ENCODE results near the gene MAD1L1.
A peak's percentile ranks its signal among the peaks of the same experiment; 100 is the strongest.

Gene MAD1L1

DNA sequence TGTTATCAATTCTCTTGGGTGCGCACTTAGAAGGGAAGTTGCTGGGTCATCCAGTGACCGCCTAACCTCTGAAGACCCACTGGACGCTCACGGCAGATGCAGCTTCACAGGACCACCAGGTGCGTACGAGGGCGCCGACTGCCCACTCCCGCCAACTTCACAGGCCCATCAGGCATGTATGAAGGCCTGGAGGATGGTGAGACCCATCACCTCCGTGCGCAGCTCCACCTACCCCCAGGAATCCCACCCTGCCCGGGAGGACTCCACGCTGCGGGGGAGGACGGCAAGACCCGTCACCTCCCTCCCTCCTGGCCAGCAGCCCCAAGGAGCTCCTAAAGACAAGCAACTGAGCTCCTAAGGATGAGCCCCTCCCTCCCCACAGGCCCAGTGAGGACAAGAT lies 146.9 kb downstream of the MAD1L1 start:
- Mint-ChIP-seq H3K27me3 (ENCODE audit: low read depth, poor library complexity) (peaks cover 5% of the 10 kb centered on the region), H3K36me3 (ENCODE audit: low read depth) (peaks cover 9% of the 10 kb centered on the region), H3K4me3 (no peak overlapping the region), H3K27ac (no peak overlapping the region), H3K9me3 (no peaks in the 10 kb centered on the region), H3K4me1 (peaks cover 67% of the 10 kb centered on the region)
- no peak for DNase-seq
- TF ChIP-seq, protein P1, sequence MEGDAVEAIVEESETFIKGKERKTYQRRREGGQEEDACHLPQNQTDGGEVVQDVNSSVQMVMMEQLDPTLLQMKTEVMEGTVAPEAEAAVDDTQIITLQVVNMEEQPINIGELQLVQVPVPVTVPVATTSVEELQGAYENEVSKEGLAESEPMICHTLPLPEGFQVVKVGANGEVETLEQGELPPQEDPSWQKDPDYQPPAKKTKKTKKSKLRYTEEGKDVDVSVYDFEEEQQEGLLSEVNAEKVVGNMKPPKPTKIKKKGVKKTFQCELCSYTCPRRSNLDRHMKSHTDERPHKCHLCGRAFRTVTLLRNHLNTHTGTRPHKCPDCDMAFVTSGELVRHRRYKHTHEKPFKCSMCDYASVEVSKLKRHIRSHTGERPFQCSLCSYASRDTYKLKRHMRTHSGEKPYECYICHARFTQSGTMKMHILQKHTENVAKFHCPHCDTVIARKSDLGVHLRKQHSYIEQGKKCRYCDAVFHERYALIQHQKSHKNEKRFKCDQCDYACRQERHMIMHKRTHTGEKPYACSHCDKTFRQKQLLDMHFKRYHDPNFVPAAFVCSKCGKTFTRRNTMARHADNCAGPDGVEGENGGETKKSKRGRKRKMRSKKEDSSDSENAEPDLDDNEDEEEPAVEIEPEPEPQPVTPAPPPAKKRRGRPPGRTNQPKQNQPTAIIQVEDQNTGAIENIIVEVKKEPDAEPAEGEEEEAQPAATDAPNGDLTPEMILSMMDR (IDR thresholded peaks at IDR 0.05), result no peak

DNA sequence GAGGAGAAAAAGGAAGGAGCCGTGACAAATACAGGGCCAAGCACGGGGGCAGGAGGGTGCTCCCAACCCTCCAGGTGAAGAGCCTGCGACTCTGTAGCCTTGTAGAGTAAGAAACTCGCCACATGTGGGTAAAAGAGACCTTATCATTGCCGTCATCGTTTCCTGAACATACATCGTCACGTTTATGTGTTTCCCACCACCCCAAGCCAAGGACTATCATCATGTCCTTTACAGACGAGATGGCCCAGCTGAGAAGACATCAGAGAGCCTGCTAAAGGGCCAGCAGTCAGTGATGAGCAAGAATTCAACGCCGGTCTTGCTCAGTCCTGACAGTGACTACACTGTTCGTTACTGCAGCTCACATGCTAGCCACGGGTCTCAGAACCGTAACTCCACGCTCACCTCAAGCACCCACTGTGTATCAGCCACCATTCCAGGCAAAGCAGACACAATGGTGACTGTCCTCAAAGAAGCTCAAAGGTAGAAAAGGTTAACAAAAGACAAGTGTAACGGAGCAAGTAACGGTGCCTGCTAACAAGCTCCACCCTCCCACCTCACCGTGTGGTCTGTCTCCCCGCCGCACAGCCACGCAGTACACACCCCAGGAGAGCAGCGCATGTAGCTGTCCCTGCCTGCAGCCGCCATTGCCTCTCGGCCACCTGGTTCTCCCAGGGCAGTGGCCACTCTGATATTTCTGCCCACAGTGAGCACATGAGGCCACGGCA lies 147.8 kb downstream of the MAD1L1 start:
- Mint-ChIP-seq H3K9me3 (no peaks in the 10 kb centered on the region), H3K27ac (no peak overlapping the region), H3K4me3 (no peak overlapping the region), H3K36me3 (ENCODE audit: low read depth) (peaks cover 9% of the 10 kb centered on the region), H3K4me1 (peaks cover 75% of the 10 kb centered on the region), H3K27me3 (ENCODE audit: low read depth, poor library complexity) (peaks cover 5% of the 10 kb centered on the region)
- no peak for DNase-seq
- TF ChIP-seq, protein P1 (IDR thresholded peaks at IDR 0.05), result no peak

DNA sequence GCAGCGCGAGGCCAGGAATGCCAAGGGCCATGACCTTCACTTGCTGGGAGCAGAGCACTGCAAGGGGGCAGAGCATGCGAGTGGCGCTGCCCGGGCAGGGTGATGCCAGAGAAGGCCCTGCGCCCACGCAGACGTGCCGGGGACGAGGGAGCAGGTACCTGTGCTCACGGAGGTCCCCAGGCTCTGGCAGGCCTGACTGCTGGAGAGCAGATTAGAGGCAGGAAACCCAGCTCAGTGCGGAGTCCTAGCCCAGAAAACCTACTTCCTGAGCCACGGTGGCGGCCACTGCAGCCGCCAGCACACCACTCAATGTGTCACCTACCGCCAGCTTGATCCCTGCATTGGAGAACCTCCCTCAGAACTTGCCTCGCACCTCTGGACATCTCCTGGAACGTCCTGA lies 148.4 kb downstream of the MAD1L1 start:
- no peak overlapping the region for H3K27ac Mint-ChIP-seq
- peaks cover 80% of the 10 kb centered on the region for H3K4me1 Mint-ChIP-seq
- TF ChIP-seq, protein P1 (IDR thresholded peaks at IDR 0.05), result no peak
- no peak overlapping the region for H3K4me3 Mint-ChIP-seq
- H3K9me3 Mint-ChIP-seq, result no peaks in the 10 kb centered on the region
- H3K36me3 Mint-ChIP-seq (ENCODE audit: low read depth), result peaks cover 9% of the 10 kb centered on the region
- H3K27me3 Mint-ChIP-seq (ENCODE audit: low read depth, poor library complexity), result peaks cover 5% of the 10 kb centered on the region
- no peak for DNase-seq

DNA sequence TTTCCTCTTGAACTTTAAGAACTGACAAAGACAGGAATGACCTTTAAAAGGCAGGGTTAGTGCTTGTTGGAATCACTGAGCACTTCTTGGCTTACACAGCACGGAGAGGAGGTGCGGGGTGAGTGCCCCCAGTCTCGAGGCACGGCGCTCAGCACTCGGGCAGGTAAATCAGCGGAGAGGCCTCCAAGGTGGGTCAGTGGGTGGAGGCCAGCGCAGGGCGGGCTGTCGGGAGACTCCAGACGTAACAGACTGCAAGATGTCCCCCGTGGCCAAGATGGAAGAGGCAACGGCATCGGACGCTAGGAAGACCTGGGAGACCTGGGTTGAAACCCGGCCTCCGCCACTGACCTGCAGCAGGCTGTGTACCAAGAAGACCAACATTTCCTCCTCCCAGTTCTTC lies 149.4 kb downstream of the MAD1L1 start:
- no peak for DNase-seq
- Mint-ChIP-seq H3K4me1 (peaks cover 81% of the 10 kb centered on the region), H3K4me3 (no peak overlapping the region), H3K27ac (peak overlapping the region; percentile 57), H3K36me3 (ENCODE audit: low read depth) (peaks cover 9% of the 10 kb centered on the region), H3K27me3 (ENCODE audit: low read depth, poor library complexity) (peaks cover 5% of the 10 kb centered on the region), H3K9me3 (no peaks in the 10 kb centered on the region)
- TF ChIP-seq, protein P1 (IDR thresholded peaks at IDR 0.05), result no peak

DNA sequence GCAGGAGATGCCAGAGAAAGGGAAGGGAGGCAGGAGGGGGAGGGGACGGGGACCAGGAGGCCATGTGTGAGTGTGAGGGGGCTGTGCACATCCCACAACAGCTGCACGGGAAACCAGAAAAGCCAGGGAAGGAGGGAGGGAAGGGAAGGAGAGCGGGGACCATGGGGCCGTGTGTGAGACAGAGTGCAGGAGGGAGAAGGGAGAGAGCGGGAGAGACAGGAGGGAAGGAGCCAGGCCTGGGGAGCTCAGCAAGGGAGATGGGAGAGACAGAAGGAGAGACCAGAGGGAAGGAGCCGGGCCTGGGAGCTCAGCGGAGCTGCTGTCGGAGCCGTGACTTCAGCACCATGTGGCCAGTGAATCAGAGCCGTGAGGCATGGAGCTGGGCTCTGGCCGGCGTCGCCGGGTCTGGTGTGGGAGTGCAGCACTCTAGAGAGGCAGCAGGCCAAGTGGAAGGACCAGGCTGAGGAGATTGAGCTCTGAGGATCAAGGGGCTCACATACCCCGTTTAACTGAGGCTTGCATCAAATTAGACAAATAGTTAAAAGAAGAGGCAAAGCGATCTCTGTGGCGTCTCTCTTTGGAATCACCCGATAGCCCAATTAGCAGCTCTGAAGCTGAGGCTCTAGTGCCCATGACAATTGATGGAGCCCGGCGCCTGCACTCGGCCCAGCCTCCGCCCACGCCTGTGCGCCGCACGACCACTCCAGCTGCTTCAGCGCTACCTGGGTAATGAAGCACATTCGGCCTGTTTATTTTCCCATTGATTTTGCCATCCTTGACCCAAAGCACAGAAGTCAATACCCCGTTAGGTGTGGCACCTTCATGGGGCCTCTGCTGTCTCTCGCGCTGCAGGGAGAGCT lies 150.4 kb downstream of the MAD1L1 start:
- Mint-ChIP-seq H3K4me1 (peaks cover 82% of the 10 kb centered on the region), H3K9me3 (no peaks in the 10 kb centered on the region), H3K27ac (peak overlapping the region; percentile 59), H3K36me3 (ENCODE audit: low read depth) (peaks cover 9% of the 10 kb centered on the region), H3K4me3 (peak overlapping the region; percentile 42), H3K27me3 (ENCODE audit: low read depth, poor library complexity) (peaks cover 5% of the 10 kb centered on the region)
- TF ChIP-seq, protein P1 (IDR thresholded peaks at IDR 0.05), result no peak
- DNase-seq, result peak; percentile 52

All from nephron progenitor cell (in vitro differentiated cells).